ENCODE measurements around the gene SERP2. TPM values are rescaled to one million over a fixed set of nuclear protein-coding genes. Genes with fewer than 3 reads are reported as not detected.

SERP2 gene
- total RNA-seq, 1 experiment from 2014 or later, result 1.8 TPM

DNA sequence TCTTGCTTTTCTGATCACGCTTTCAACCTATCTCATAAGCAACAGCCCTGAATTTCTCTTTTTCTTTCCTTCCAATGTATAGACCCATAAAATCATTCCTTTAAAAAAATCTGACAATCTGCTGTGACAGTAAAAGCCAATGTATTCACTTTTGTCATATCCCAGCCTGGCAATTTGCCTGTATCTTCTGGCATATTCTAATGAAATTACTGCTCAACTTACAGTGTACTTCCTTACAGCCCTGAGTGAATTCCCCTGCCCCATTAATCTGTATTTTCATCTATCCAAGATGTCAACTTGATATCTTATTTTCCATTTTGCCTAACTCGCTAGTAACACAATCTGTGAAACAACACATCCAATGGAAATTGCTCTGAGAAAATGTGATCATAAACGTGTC lies 18.0 kb upstream of the SERP2 start:
- no peak overlapping the region for H3K56ac ChIP-seq (ENCODE audit: insufficient read length, low read depth, low read length)
- no peak overlapping the region for H2BK20ac ChIP-seq (ENCODE audit: low read depth, low read length, poor library complexity, severe bottlenecking)
- Mint-ChIP-seq H3K36me3 (ENCODE audit: insufficient read depth in 1 of 3, low read depth in 3 of 3) (no peaks in the 10 kb centered on the region), H3K9me3 (no peaks in the 10 kb centered on the region; a peak in 1 of 5 replicates), H3K27ac (no peak overlapping the region), H3K4me1 (peaks cover 5 to 12% of the 10 kb centered on the region in 2 experiments; a peak in 2 of 4 replicates), H3K4me3 (no peak overlapping the region), H3K27me3 (ENCODE audit: low read depth) (peaks cover 4% of the 10 kb centered on the region)
- H2BK120ac ChIP-seq (ENCODE audit: low read depth, low read length, poor library complexity, severe bottlenecking), result no peak overlapping the region
- H3K4ac ChIP-seq (ENCODE audit: low read depth, low read length), result no peak overlapping the region
- no peak for DNase-seq
- no peak overlapping the region for H4K91ac ChIP-seq (ENCODE audit: insufficient read length, low read depth, low read length)
- no peak overlapping the region for H4K5ac ChIP-seq (ENCODE audit: insufficient read length, low read depth, low read length)
- H3K9me3 ChIP-seq (ENCODE audit: control insufficient read depth, low read depth, low read length), result no peaks in the 10 kb centered on the region
- H3T11ph ChIP-seq (ENCODE audit: low read length), result no peak overlapping the region
- no peak overlapping the region for H3K9ac ChIP-seq (ENCODE audit: extremely low read depth, insufficient read length, low read length)
- no CpG with 5 or more reads among the region's 3 CpGs for WGBS (ENCODE audit: extremely low coverage, insufficient read length, low lambda C conversion rate)
- no peak overlapping the region for H2BK15ac ChIP-seq (ENCODE audit: low read depth, low read length)
- no peaks in the 10 kb centered on the region for H4K20me1 ChIP-seq (ENCODE audit: control insufficient read depth, insufficient read depth, insufficient read length)
- no peak overlapping the region for H4K8ac ChIP-seq (replicated peaks; ENCODE audit: insufficient read length, low read depth, low read length)
- H3K79me1 ChIP-seq (ENCODE audit: insufficient read depth, low read depth, low read length, poor library complexity, severe bottlenecking), result no peaks in the 10 kb centered on the region
- no peak overlapping the region for H3K18ac ChIP-seq (ENCODE audit: insufficient read length, low read depth, low read length)
- no peak overlapping the region for H2BK12ac ChIP-seq (ENCODE audit: insufficient read length, low read depth, low read length)
- TF ChIP-seq, protein P1, sequence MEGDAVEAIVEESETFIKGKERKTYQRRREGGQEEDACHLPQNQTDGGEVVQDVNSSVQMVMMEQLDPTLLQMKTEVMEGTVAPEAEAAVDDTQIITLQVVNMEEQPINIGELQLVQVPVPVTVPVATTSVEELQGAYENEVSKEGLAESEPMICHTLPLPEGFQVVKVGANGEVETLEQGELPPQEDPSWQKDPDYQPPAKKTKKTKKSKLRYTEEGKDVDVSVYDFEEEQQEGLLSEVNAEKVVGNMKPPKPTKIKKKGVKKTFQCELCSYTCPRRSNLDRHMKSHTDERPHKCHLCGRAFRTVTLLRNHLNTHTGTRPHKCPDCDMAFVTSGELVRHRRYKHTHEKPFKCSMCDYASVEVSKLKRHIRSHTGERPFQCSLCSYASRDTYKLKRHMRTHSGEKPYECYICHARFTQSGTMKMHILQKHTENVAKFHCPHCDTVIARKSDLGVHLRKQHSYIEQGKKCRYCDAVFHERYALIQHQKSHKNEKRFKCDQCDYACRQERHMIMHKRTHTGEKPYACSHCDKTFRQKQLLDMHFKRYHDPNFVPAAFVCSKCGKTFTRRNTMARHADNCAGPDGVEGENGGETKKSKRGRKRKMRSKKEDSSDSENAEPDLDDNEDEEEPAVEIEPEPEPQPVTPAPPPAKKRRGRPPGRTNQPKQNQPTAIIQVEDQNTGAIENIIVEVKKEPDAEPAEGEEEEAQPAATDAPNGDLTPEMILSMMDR (conservative IDR thresholded peaks at IDR 0.05), result no peak
- H3K4me2 ChIP-seq (ENCODE audit: insufficient read depth, insufficient read length, low read length), result no peak overlapping the region
- no peak overlapping the region for H2BK5ac ChIP-seq (ENCODE audit: insufficient read length, low read length)
- H3K27ac ChIP-seq (ENCODE audit: insufficient read length, low read depth, low read length), result no peak overlapping the region
- H2AK5ac ChIP-seq (ENCODE audit: insufficient read length, low read length), result no peak overlapping the region
- peaks cover 6% of the 10 kb centered on the region; the same call in 1 of the 2 replicates for H3K4me1 ChIP-seq (ENCODE audit: insufficient read depth, low read length)
- no peaks in the 10 kb centered on the region for H3K27me3 ChIP-seq (ENCODE audit: insufficient read depth, low read length)
- H2AFZ ChIP-seq (ENCODE audit: low read length), result no peak overlapping the region
- H3K79me2 ChIP-seq (ENCODE audit: insufficient read depth, low read length), result no peaks in the 10 kb centered on the region
- no peak overlapping the region for H3K14ac ChIP-seq (ENCODE audit: insufficient read depth, low read length)
- H3K23me2 ChIP-seq (ENCODE audit: insufficient read length, low read depth, low read length, poor library complexity, severe bottlenecking), result no peaks in the 10 kb centered on the region
- H3K23ac ChIP-seq (ENCODE audit: insufficient read length, low read depth, low read length), result no peak overlapping the region
